CD14-positive monocyte (primary cell): ENCODE results near the gene ZNF611. TPM values are rescaled to one million over a fixed set of nuclear protein-coding genes. Genes with fewer than 3 reads are reported as not detected.

ENCODE experiments used
- DNase-seq, 3 donors: peaks; one replicate each; pipeline ENCODE4 v3.0.0-alpha.2; 2011 to 2022
- H2AFZ ChIP-seq: 2 replicates; pipeline ENCODE4 v1.6.0; 2012; ENCODE audit warnings: mild to moderate bottlenecking, low read depth, low read length, inconsistent platforms; ENCODE audit not compliant: insufficient read depth, poor library complexity, severe bottlenecking
- H3K27ac ChIP-seq, 2 donors: 1 replicate in 1 of 2; 2 replicates in 1 of 2; pipeline ENCODE4 v1.5.1; 2012 to 2013; ENCODE audit warnings: low read length in 2 of 2, control low read depth in 1 of 2, inconsistent platforms in 1 of 2, low read depth in 1 of 2, mild to moderate bottlenecking in 1 of 2
- H3K27me3 ChIP-seq, 2 donors: one replicate each; pipeline versions ENCODE4 v1.6.0 to v1.6.1; 2011 to 2013; ENCODE audit warnings: low read length in 2 of 2; ENCODE audit not compliant: control insufficient read depth in 2 of 2, insufficient read depth in 2 of 2
- H3K36me3 ChIP-seq, 2 donors: replicated peaks in 1 of 2; 1 replicate in 1 of 2; 2 replicates in 1 of 2; pipeline versions ENCODE4 v1.5.1 to v1.6.1; 2012 to 2013; ENCODE audit warnings: low read length in 2 of 2, control low read depth in 1 of 2, inconsistent platforms in 1 of 2, mild to moderate bottlenecking in 1 of 2; ENCODE audit not compliant: insufficient read depth in 2 of 2, control insufficient read depth in 1 of 2
- H3K4me1 ChIP-seq, 2 donors: 1 replicate in 1 of 2; 2 replicates in 1 of 2; pipeline versions ENCODE4 v1.5.1 to v1.6.1; 2012 to 2013; ENCODE audit warnings: low read length in 2 of 2, control low read depth in 1 of 2, inconsistent platforms in 1 of 2, mild to moderate bottlenecking in 1 of 2, moderate library complexity in 1 of 2; ENCODE audit not compliant: insufficient read depth in 2 of 2, control insufficient read depth in 1 of 2
- H3K4me2 ChIP-seq: replicated peaks from 2 replicates; pipeline ENCODE3; 2012; ENCODE audit warnings: low read length, moderate library complexity, mild to moderate bottlenecking; ENCODE audit not compliant: poor library complexity, severe bottlenecking; ENCODE audit errors: extremely low read depth
- H3K4me3 ChIP-seq, 3 experiments: fragments of 200-600 bp in 1 of 3; sonication (generic) in 1 of 3; replicated peaks in 1 of 3; 1 replicate in 2 of 3; 2 replicates in 1 of 3; pipeline ENCODE4 v1.5.1; 2011 to 2013; ENCODE audit warnings: low read length in 3 of 3, mild to moderate bottlenecking in 3 of 3, control low read depth in 2 of 3, low read depth in 2 of 3, inconsistent platforms in 1 of 3, moderate library complexity in 1 of 3
- H3K79me2 ChIP-seq: 2 replicates; pipeline ENCODE4 v1.6.0; 2012; ENCODE audit warnings: mild to moderate bottlenecking, control low read depth, inconsistent platforms, low read length, moderate library complexity; ENCODE audit not compliant: insufficient read depth
- H3K9ac ChIP-seq: 2 replicates; pipeline ENCODE4 v1.6.0; 2017; ENCODE audit warnings: low read length, mild to moderate bottlenecking; ENCODE audit not compliant: insufficient read depth, poor library complexity, severe bottlenecking
- H3K9me3 ChIP-seq, 2 donors: replicated peaks in 1 of 2; 1 replicate in 1 of 2; 2 replicates in 1 of 2; pipeline versions ENCODE4 v1.5.1 to v1.6.1; 2012 to 2013; ENCODE audit warnings: low read length in 2 of 2, control low read depth in 1 of 2; ENCODE audit not compliant: control insufficient read depth in 1 of 2, insufficient read depth in 1 of 2
- H4K20me1 ChIP-seq: 2 replicates; pipeline ENCODE4 v1.6.0; 2012; ENCODE audit warnings: mild to moderate bottlenecking, low read length, control low read depth, moderate library complexity; ENCODE audit not compliant: insufficient read depth
- H3K27ac Mint-ChIP-seq, 7 donors: one replicate each; pipeline ENCODE4 v1.8.0; 2020; ENCODE audit warnings: mild to moderate bottlenecking in 7 of 7, mixed read lengths in 7 of 7, moderate library complexity in 6 of 7, inconsistent platforms in 2 of 7
- H3K27me3 Mint-ChIP-seq, 3 donors: one replicate each; pipeline ENCODE4 v1.8.0; 2021 to 2022; ENCODE audit warnings: low read depth in 3 of 3, mild to moderate bottlenecking in 3 of 3, mixed read lengths in 3 of 3, moderate library complexity in 3 of 3, inconsistent platforms in 1 of 3
- H3K36me3 Mint-ChIP-seq, 2 donors: one replicate each; pipeline ENCODE4 v1.8.0; 2020; ENCODE audit warnings: mixed read lengths in 2 of 2, inconsistent platforms in 1 of 2, mild to moderate bottlenecking in 1 of 2
- H3K4me1 Mint-ChIP-seq: one replicate; pipeline ENCODE4 v1.8.0; 2020; ENCODE audit warnings: mild to moderate bottlenecking, mixed read lengths
- H3K4me3 Mint-ChIP-seq, 2 donors: one replicate each; pipeline ENCODE4 v1.8.0; 2020; ENCODE audit warnings: mild to moderate bottlenecking in 2 of 2, mixed read lengths in 2 of 2, moderate library complexity in 1 of 2
- H3K9me3 Mint-ChIP-seq, 7 donors: one replicate each; pipeline ENCODE4 v1.8.0; 2020 to 2022; ENCODE audit warnings: mixed read lengths in 7 of 7, mild to moderate bottlenecking in 6 of 7, moderate library complexity in 6 of 7, inconsistent platforms in 2 of 7
- CTCF ChIP-seq: fragments of 200-600 bp; IDR thresholded peaks from one replicate; pipeline ENCODE4 v1.8.0; 2022; ENCODE audit warnings: antibody characterized with exemption, mild to moderate bottlenecking
- WGBS: methylation state at CpG from one replicate; pipeline ENCODE4 v1.1.5; 2013; ENCODE audit warnings: missing lambda C conversion rate; ENCODE audit not compliant: insufficient coverage; 5-methylcytosine and 5-hydroxymethylcytosine counted together
- intact Hi-C, 2 donors: fragments of 100-400 bp; cut with micrococcal nuclease; formaldehyde crosslinking; loops; one replicate each; pipeline versions ENCODE4 v1.15.0 to v1.15.1; 2023
- polyA plus RNA-seq, 3 donors: library from polyadenylated mRNA; depleted of rRNA in 1 of 3; unstranded in 2 of 3; stranded (reverse) in 1 of 3; fragments of 300-500 nt in 2 of 3; fragments of >200 nt in 1 of 3; fragmentation: Illumina TruSeq in 2 of 3; gene quantifications; 1 replicate in 2 of 3; 2 replicates in 1 of 3; pipeline ENCODE4 v1.2.3, GENCODE V29; 2012 to 2021

ZNF611 gene
- polyA plus RNA-seq, 3 donors = 5.5 to 20.2 (median 12.0) TPM

GRCh38 chr19:52691215-52691610 is 43.6 kb downstream of the ZNF611 start:
- no peak for TF ChIP-seq CTCF
- H3K4me1 Mint-ChIP-seq = peaks cover 35% of the 10 kb centered on the region
- H3K9ac ChIP-seq = peak overlapping the region; percentile 72
- peak overlapping the region; percentile 75 to 80 for H3K27ac ChIP-seq
- H3K9me3 ChIP-seq = peaks cover 0 to 24% of the 10 kb centered on the region in 2 donors
- H3K36me3 Mint-ChIP-seq = peaks cover 0 to 2% of the 10 kb centered on the region in 2 donors
- H4K20me1 ChIP-seq = no peaks in the 10 kb centered on the region
- peaks cover 0 to 10% (median 0%) of the 10 kb centered on the region in 3 donors for H3K27me3 Mint-ChIP-seq
- H2AFZ ChIP-seq = peak overlapping the region; percentile 98
- intact Hi-C loops = loop anchor here in 1 of 2 donors (5.0 kb wide), 1 partner anchor 54 kb away; the partner anchor contains the start of gene ZNF83
- H3K36me3 ChIP-seq = no peaks in the 10 kb centered on the region
- H3K4me3 ChIP-seq = peak overlapping the region; percentile 81 to 89 (median 81)
- 19% methylated on average over 6 of the region's 15 CpGs for WGBS
- H3K4me2 ChIP-seq = peak overlapping the region; percentile 97
- DNase-seq = no peak
- H3K4me3 Mint-ChIP-seq = peak overlapping the region; percentile 96 to 99
- H3K79me2 ChIP-seq = peaks cover 22% of the 10 kb centered on the region
- no peaks in the 10 kb centered on the region for H3K27me3 ChIP-seq
- peaks cover 7 to 62% (median 29%) of the 10 kb centered on the region in 7 donors for H3K9me3 Mint-ChIP-seq
- peaks cover 31 to 33% of the 10 kb centered on the region in 2 donors for H3K4me1 ChIP-seq
- peak overlapping the region; percentile 61 to 94 (median 86) for H3K27ac Mint-ChIP-seq

GRCh38 chr19:52690369-52691214 is 44.3 kb downstream of the ZNF611 start:
- Histone ChIP-seq H3K27me3 (no peaks in the 10 kb centered on the region), H2AFZ (peak overlapping the region; percentile 98), H4K20me1 (no peaks in the 10 kb centered on the region), H3K9me3 (peaks cover 0 to 23% of the 10 kb centered on the region in 2 donors), H3K4me3 (peak overlapping the region; percentile 81 to 89 (median 81)), H3K4me2 (peak overlapping the region; percentile 97), H3K36me3 (no peaks in the 10 kb centered on the region), H3K9ac (peak overlapping the region; percentile 72), H3K79me2 (peaks cover 28% of the 10 kb centered on the region), H3K27ac (peak overlapping the region; percentile 75 to 80), H3K4me1 (peaks cover 31 to 33% of the 10 kb centered on the region in 2 donors)
- Mint-ChIP-seq H3K9me3 (peaks cover 7 to 57% (median 28%) of the 10 kb centered on the region in 7 donors), H3K4me1 (peaks cover 35% of the 10 kb centered on the region), H3K36me3 (peaks cover 0 to 2% of the 10 kb centered on the region in 2 donors), H3K27ac (peak overlapping the region; percentile 84 to 94 (median 89)), H3K4me3 (peak overlapping the region; percentile 96 to 99), H3K27me3 (peaks cover 0 to 10% (median 0%) of the 10 kb centered on the region in 3 donors)
- WGBS = under 1% methylated on average over 36 of the region's 47 CpGs
- DNase-seq = peak; percentile 83 to 87 (median 86)
- peak; percentile 21 for TF ChIP-seq CTCF
- intact Hi-C loops = loop anchor here in 1 of 2 donors (5.0 kb wide), 1 partner anchor 53 kb away; the partner anchor contains the start of gene ZNF83
